IMR-90 (cell line): ENCODE results near the gene CNNM3. TPM values are rescaled to one million over a fixed set of nuclear protein-coding genes. Genes with fewer than 3 reads are reported as not detected.

Experiments
- ATAC-seq: fragments of 200-7000 bp; cut with Tn5 transposase; 2 replicates; pipeline ENCODE4 v1.9.1; 2020; ENCODE audit warnings: low read depth, mild to moderate bottlenecking, moderate library complexity
- BruUV-seq: library from RNA; stranded (reverse); fragments of 400-500 nt; replicated peaks from 2 replicates; lab custom pipeline; 2021; lab: Mats Ljungman, UMichigan
- CTCF ChIA-PET: fragments of 300-600 bp; formaldehyde crosslinking; extraction: SDS; loops from one replicate; lab custom pipeline; 2021; ENCODE audit warnings: antibody characterized with exemption; lab: Yijun Ruan, JAX
- POLR2A ChIA-PET: fragments of 300-600 bp; sonication (Branson Sonifier 250); formaldehyde crosslinking; loops from one replicate; lab custom pipeline; 2022; ENCODE audit warnings: antibody characterized with exemption; ENCODE audit not compliant: unreplicated experiment; lab: Charles Lee
- DNase-seq: peaks from one replicate; pipeline ENCODE4 v3.0.0; 2013
- H2AFZ ChIP-seq: replicated peaks from 2 replicates; pipeline ENCODE3; 2013; ENCODE audit warnings: low read length, mild to moderate bottlenecking; ENCODE audit not compliant: poor library complexity
- H2AK5ac ChIP-seq: 2 replicates; pipeline ENCODE4 v1.6.1; 2013; ENCODE audit warnings: low read depth, low read length, inconsistent platforms
- H2AK9ac ChIP-seq: replicated peaks from 2 replicates; pipeline ENCODE3; 2013; ENCODE audit warnings: mild to moderate bottlenecking, low read depth, low read length, moderate library complexity; ENCODE audit not compliant: poor library complexity
- H2BK120ac ChIP-seq: 2 replicates; pipeline ENCODE4 v1.6.1; 2013; ENCODE audit warnings: low read depth, low read length, inconsistent platforms
- H2BK15ac ChIP-seq: 3 replicates; pipeline ENCODE4 v1.6.1; 2013; ENCODE audit warnings: low read depth, low read length, inconsistent platforms
- H2BK20ac ChIP-seq: 2 replicates; pipeline ENCODE4 v1.6.1; 2013; ENCODE audit warnings: low read depth, mild to moderate bottlenecking, inconsistent platforms, low read length, moderate library complexity
- H2BK5ac ChIP-seq: 2 replicates; pipeline ENCODE4 v1.6.1; 2013; ENCODE audit warnings: mild to moderate bottlenecking, low read depth, low read length, inconsistent platforms; ENCODE audit not compliant: poor library complexity, severe bottlenecking
- H3K14ac ChIP-seq: replicated peaks from 2 replicates; pipeline ENCODE4 v1.6.1; 2013; ENCODE audit warnings: low read depth, low read length, inconsistent platforms
- H3K18ac ChIP-seq: 2 replicates; pipeline ENCODE4 v1.6.1; 2013; ENCODE audit warnings: low read depth, low read length, control low read depth
- H3K23ac ChIP-seq: 2 replicates; pipeline ENCODE4 v1.6.1; 2013; ENCODE audit warnings: low read depth, low read length, inconsistent platforms
- H3K27ac ChIP-seq: 2 replicates; pipeline ENCODE4 v1.5.1; 2013; ENCODE audit warnings: mild to moderate bottlenecking, control low read depth, low read length; ENCODE audit not compliant: insufficient read depth
- H3K27me3 ChIP-seq: 2 replicates; pipeline ENCODE4 v1.6.1; 2013; ENCODE audit warnings: low read length; ENCODE audit not compliant: control insufficient read depth, insufficient read depth
- H3K36me3 ChIP-seq: 2 replicates; pipeline ENCODE4 v1.6.1; 2013; ENCODE audit warnings: low read length, mixed read lengths; ENCODE audit not compliant: control insufficient read depth, insufficient read depth
- H3K4ac ChIP-seq: 2 replicates; pipeline ENCODE4 v1.6.1; 2013; ENCODE audit warnings: low read depth, low read length, inconsistent platforms
- H3K4me1 ChIP-seq: 2 replicates; pipeline ENCODE4 v1.6.1; 2013; ENCODE audit warnings: low read length, mixed read lengths; ENCODE audit not compliant: control insufficient read depth, insufficient read depth
- H3K4me2 ChIP-seq: 2 replicates; pipeline ENCODE4 v1.6.1; 2013; ENCODE audit warnings: low read depth, mild to moderate bottlenecking, control low read depth, low read length, moderate library complexity
- H3K4me3 ChIP-seq: 2 replicates; pipeline ENCODE4 v1.5.1; 2013; ENCODE audit warnings: low read depth, mild to moderate bottlenecking, control low read depth, low read length, moderate library complexity; ENCODE audit not compliant: insufficient read depth
- H3K56ac ChIP-seq: 2 replicates; pipeline ENCODE4 v1.6.1; 2013; ENCODE audit warnings: low read length, inconsistent platforms; ENCODE audit not compliant: insufficient read depth; ENCODE audit errors: extremely low read depth
- H3K79me1 ChIP-seq, 2 experiments: 2 replicates each; pipeline ENCODE4 v1.6.1; 2013; ENCODE audit warnings: low read length in 2 of 2, inconsistent platforms in 1 of 2, low read depth in 1 of 2
- H3K9ac ChIP-seq: 2 replicates; pipeline ENCODE4 v1.6.1; 2013; ENCODE audit warnings: low read depth, low read length, control low read depth
- H3K9me1 ChIP-seq: 2 replicates; pipeline ENCODE4 v1.6.1; 2013; ENCODE audit warnings: low read length, inconsistent platforms; ENCODE audit not compliant: insufficient read depth
- H3K9me3 ChIP-seq: 2 replicates; pipeline ENCODE4 v1.6.1; 2013; ENCODE audit warnings: low read length; ENCODE audit not compliant: control insufficient read depth, insufficient read depth
- H4K20me1 ChIP-seq: 2 replicates; pipeline ENCODE4 v1.6.1; 2013; ENCODE audit warnings: low read length, inconsistent platforms; ENCODE audit not compliant: insufficient read depth
- H4K5ac ChIP-seq: 2 replicates; pipeline ENCODE4 v1.6.1; 2013; ENCODE audit warnings: mild to moderate bottlenecking, low read depth, low read length, control low read depth
- H4K8ac ChIP-seq, 2 experiments: 2 replicates each; pipeline ENCODE4 v1.6.1; 2013; ENCODE audit warnings: low read depth in 2 of 2, low read length in 2 of 2, control low read depth in 1 of 2, inconsistent platforms in 1 of 2
- H4K91ac ChIP-seq: 2 replicates; pipeline ENCODE4 v1.6.1; 2013; ENCODE audit warnings: low read depth, low read length, inconsistent platforms; ENCODE audit not compliant: insufficient read depth
- BHLHE40 ChIP-seq: fragments of 150-350 bp; IDR thresholded peaks from 2 replicates; pipeline ENCODE4 v1.6.1; 2016; ENCODE audit warnings: mild to moderate bottlenecking, low read depth, low read length
- CEBPB ChIP-seq: IDR thresholded peaks from 2 replicates; pipeline ENCODE4 v1.6.1; 2012; ENCODE audit warnings: low read depth, low read length, improper control_type of control experiment
- CHD1 ChIP-seq: IDR thresholded peaks from 2 replicates; pipeline ENCODE4 v1.6.1; 2012; ENCODE audit warnings: low read depth, low read length, improper control_type of control experiment
- POLR2A ChIP-seq: IDR thresholded peaks from 2 replicates; pipeline ENCODE4 v1.6.1; 2012; ENCODE audit warnings: mild to moderate bottlenecking, low read depth, low read length
- RAD21 ChIP-seq: IDR thresholded peaks from 2 replicates; pipeline ENCODE4 v1.6.1; 2012; ENCODE audit warnings: low read length, improper control_type of control experiment
- WGBS, 2 experiments: methylation state at CpG; one replicate each; pipeline versions ENCODE4 v1.1.5 to v1.1.7; 2013; ENCODE audit warnings: missing lambda C conversion rate in 2 of 2; ENCODE audit not compliant: insufficient read length in 1 of 2; ENCODE audit errors: extremely low coverage in 2 of 2; 5-methylcytosine and 5-hydroxymethylcytosine counted together
- dilution Hi-C: fragments of 300-500 bp; cut with HindIII; formaldehyde crosslinking; loops from one replicate; pipeline ENCODE4 v1.14.3; 2018; ENCODE audit warnings: low sequenced_read_pairs; ENCODE audit not compliant: unreplicated experiment
- in situ Hi-C: fragments of 300-500 bp; cut with MboI; formaldehyde crosslinking; loops from 3 replicates; pipeline ENCODE4 v1.14.3; 2019; ENCODE audit warnings: low sequenced_read_pairs, inconsistent platforms, mixed read lengths
- intact Hi-C: fragments of 100-400 bp; cut with micrococcal nuclease; formaldehyde crosslinking; loops from 2 replicates; pipeline ENCODE4 v1.10.0; 2022
- polyA plus RNA-seq, 3 experiments: library from polyadenylated mRNA; depleted of rRNA; stranded (reverse); fragments of >200 nt; gene quantifications; 2 replicates each; pipeline ENCODE4 v1.2.3, GENCODE V29; 2012; ENCODE audit warnings: low replicate concordance in 1 of 3
- total RNA-seq: library from RNA; depleted of rRNA; stranded (reverse); fragments of >200 nt; gene quantifications from 2 replicates; pipeline ENCODE4 v1.2.3, GENCODE V29; 2012

The CNNM3 gene
- total and polyA plus RNA-seq, 2 of the 4 experiments (the other 2 are of a cell fraction), result 2.3 to 6.1 TPM

DNA sequence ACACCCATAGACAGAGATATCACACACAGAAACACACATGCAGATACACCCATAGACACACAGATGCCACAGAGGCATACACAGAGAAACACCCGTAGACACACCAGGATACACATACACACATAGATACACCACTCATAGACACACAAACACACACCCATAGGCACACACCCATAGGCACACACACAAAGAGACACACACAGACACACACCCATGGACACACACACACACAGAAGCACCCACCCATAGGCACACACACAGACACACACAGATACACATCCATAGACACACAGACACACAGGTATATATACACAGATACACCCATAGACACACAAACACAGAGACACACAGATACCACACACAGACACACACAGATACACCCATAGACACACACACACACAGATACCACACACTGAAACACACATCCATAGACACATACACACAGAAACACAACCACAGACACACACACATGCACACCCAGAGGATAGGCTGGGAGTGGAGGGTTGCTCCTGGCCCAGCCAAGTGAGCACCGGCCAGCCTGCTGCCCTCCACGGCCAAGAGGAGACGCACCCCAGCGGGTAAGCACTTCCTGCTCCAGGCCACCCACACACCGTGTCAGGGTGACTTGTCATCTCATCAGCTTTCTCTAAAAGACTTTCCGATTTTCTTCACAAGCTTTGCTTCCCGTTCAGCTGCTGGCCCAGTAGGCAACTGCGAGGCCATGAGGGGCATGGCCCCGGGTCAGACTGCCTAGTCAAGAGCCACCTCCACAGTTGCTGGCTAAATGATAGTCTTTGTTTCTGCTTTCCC is 14.1 kb upstream of the CNNM3 start:
- Histone ChIP-seq H3K27me3 (no peaks in the 10 kb centered on the region), H3K9me3 (no peaks in the 10 kb centered on the region), H4K5ac (no peak overlapping the region), H4K91ac (no peak overlapping the region), H3K4me2 (no peak overlapping the region), H3K9me1 (0 out of 2 replicates have a peak, but pooled peaks cover under 1% of the 10 kb centered on the region), H3K14ac (no peak overlapping the region), H3K18ac (no peak overlapping the region), H3K23ac (no peak overlapping the region), H2BK5ac (peak overlapping the region; percentile 24), H3K56ac (no peak overlapping the region), H3K27ac (no peak overlapping the region), H3K4ac (no peak overlapping the region), H2BK20ac (no peak overlapping the region), H3K4me3 (no peak overlapping the region), H3K9ac (no peak overlapping the region), H2AFZ (no peak overlapping the region), H2BK120ac (no peak overlapping the region), H2BK15ac (no peak overlapping the region), H4K20me1 (no peaks in the 10 kb centered on the region), H3K4me1 (no peaks in the 10 kb centered on the region), H2AK5ac (no peak overlapping the region; the same call in 1 of the 2 replicates), H4K8ac (no peak overlapping the region), H3K79me1 (no peaks in the 10 kb centered on the region), H3K36me3 (peaks cover 2% of the 10 kb centered on the region), H2AK9ac (peak overlapping the region; percentile 58)
- dilution Hi-C loops (no loop called here), in situ Hi-C loops (no loop called here), intact Hi-C loops (loop anchor here (5.0 kb wide), 1 partner anchor 40 kb away; the partner anchor contains the start of gene CNNM4)
- POLR2A ChIA-PET, result no interaction called here
- CTCF ChIA-PET, result no interaction called here
- ATAC-seq (no peak), DNase-seq (no peak)
- 53% methylated on average over 2 of the region's 10 CpGs; no CpG with 5 or more reads in 1 of the 2 experiments for WGBS, 2 experiments
- no peak for TF ChIP-seq CHD1
- TF ChIP-seq POLR2A, result no peak
- TF ChIP-seq RAD21, result no peak
- TF ChIP-seq CEBPB, result no peak
- no peak for TF ChIP-seq BHLHE40
- BruUV-seq, result no TSS peak
